ENCODE data around the gene CDC42SE2.

Gene CDC42SE2

DNA sequence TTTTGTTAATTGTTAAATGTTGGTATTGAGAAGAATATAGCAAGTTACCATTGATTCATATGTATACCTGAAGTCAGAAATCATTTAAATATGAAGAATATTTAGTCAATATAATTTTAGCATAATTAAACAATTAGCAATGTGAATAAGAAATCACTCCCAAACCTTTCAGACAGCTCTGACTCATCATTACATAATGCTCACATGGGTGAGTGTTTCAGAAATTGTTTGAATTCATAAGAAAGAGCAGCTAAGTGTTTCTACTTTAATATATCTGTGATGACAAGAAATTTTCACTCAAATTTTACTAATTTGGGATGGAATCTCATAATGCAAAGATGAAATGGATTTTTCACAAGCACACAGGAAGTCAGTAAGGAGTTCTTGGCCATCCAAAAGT lies 42.0 kb upstream of the CDC42SE2 start:
- TF ChIP-seq, protein P1, sequence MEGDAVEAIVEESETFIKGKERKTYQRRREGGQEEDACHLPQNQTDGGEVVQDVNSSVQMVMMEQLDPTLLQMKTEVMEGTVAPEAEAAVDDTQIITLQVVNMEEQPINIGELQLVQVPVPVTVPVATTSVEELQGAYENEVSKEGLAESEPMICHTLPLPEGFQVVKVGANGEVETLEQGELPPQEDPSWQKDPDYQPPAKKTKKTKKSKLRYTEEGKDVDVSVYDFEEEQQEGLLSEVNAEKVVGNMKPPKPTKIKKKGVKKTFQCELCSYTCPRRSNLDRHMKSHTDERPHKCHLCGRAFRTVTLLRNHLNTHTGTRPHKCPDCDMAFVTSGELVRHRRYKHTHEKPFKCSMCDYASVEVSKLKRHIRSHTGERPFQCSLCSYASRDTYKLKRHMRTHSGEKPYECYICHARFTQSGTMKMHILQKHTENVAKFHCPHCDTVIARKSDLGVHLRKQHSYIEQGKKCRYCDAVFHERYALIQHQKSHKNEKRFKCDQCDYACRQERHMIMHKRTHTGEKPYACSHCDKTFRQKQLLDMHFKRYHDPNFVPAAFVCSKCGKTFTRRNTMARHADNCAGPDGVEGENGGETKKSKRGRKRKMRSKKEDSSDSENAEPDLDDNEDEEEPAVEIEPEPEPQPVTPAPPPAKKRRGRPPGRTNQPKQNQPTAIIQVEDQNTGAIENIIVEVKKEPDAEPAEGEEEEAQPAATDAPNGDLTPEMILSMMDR (IDR thresholded peaks at IDR 0.05; ENCODE audit: control insufficient read depth, insufficient read depth, low read depth, low read length, missing control alignments): no peak
- DNase-seq (ENCODE audit: low read depth): no peak
- H3K4me3 ChIP-seq (ENCODE audit: control insufficient read depth, low read depth, low read length): no peak overlapping the region

GRCh38 chr5:131222731-131223130 lies 41.1 kb upstream of the CDC42SE2 start:
- H3K4me3 ChIP-seq (ENCODE audit: control insufficient read depth, low read depth, low read length): no peak overlapping the region
- TF ChIP-seq, protein P1 (IDR thresholded peaks at IDR 0.05; ENCODE audit: control insufficient read depth, insufficient read depth, low read depth, low read length, missing control alignments): no peak
- DNase-seq (ENCODE audit: low read depth): no peak

DNA sequence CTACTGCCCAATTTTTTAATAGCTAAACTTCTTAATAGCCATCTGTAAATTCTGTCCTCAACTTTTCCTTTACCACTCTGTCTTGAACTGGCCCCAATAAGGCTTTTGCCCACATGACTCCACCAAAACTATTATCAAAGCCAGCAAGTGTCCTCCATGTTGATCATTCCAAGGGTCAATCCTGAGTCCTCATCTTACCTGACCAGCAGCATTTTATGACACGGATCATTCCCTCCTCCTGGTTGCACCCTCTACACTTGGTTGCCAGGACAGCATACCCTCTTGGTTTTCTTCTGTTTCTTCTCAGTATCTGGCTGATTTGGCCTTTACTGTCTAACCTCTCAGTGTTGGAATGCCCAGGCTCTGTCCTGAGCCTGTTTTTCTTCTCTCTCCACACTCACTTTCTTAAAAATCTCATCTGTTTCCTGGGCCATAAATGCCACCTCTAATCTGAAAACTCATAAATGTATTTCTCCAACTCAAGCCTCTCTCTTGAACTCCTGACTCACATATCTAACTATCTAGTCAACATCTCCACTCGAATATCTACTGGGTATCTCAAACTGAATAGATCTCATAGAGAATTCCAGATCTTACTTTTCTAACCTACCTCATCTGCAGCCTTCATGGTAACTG lies 40.0 kb upstream of the CDC42SE2 start:
- H3K4me3 ChIP-seq (ENCODE audit: control insufficient read depth, low read depth, low read length): no peak overlapping the region
- TF ChIP-seq, protein P1 (IDR thresholded peaks at IDR 0.05; ENCODE audit: control insufficient read depth, insufficient read depth, low read depth, low read length, missing control alignments): no peak
- DNase-seq (ENCODE audit: low read depth): no peak

DNA sequence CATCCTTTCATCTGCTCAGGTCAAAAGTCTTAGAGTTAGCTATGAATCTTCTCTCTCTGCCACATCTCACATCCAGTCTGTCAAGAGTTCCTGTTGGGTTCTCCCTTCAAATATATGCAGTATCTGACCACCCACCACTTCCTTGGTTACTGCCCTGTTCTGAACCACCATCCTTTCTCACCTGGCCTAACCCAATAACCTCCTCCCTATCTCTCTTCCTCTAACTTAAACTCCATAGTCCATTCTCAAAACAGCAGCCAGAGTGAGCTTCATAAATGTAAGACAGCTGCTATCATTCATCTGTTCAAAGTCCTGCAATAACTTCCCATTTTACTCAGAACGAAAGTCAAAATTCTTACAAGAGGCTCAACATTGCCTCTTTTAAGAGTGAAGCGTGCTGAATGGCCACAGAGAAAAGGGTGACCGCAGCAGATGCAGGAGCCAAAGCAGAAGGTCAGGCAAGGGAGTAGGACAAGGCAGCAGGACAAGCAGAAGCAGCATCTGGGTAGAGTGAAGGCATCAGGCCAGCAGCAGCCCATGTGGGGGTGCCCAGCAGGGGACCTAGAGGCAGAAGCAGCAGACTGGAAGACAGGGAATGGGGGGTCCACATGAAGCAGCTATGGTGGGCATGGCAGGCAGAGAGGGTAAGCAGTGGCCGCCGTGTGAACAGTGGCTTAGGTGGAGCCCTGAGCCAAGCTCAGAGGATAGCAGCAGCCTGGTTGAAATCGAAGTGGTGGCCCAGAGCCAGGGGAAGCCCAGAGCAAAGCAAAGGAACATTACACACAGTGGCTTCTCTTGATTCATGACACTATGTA lies 39.3 kb upstream of the CDC42SE2 start:
- DNase-seq (ENCODE audit: low read depth): no peak
- H3K4me3 ChIP-seq (ENCODE audit: control insufficient read depth, low read depth, low read length): no peak overlapping the region
- TF ChIP-seq, protein P1 (IDR thresholded peaks at IDR 0.05; ENCODE audit: control insufficient read depth, insufficient read depth, low read depth, low read length, missing control alignments): no peak

GRCh38 chr5:131225282-131225974 lies 38.4 kb upstream of the CDC42SE2 start:
- DNase-seq (ENCODE audit: low read depth): no peak
- TF ChIP-seq, protein P1 (IDR thresholded peaks at IDR 0.05; ENCODE audit: control insufficient read depth, insufficient read depth, low read depth, low read length, missing control alignments): no peak

DNA sequence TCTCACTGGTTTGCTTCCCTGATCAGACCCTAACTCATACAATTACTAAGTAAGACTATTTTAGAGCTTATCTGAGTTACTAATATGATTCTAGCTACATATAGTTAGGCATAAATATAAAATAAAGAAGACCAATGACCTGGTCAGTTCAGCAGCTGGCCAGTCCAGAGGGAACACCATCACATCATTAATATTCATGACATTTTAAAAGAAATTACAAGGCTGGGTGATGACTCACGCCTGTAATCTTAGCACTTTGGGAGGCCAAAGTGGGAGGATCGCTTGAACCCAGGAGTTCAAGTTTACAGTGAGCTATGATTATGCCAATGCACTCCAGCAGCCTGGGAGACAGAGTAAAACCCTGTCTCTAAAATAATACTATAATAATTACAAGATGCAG lies 37.0 kb upstream of the CDC42SE2 start:
- TF ChIP-seq, protein P1 (IDR thresholded peaks at IDR 0.05; ENCODE audit: control insufficient read depth, insufficient read depth, low read depth, low read length, missing control alignments): no peak
- no peak for DNase-seq (ENCODE audit: low read depth)
- no peak overlapping the region for H3K4me3 ChIP-seq (ENCODE audit: control insufficient read depth, low read depth, low read length)

More at GRCh38 chr5:131225282-131225974, 38.4 kb upstream of the CDC42SE2 start:
- no peak overlapping the region for H3K4me3 ChIP-seq (ENCODE audit: control insufficient read depth, low read depth, low read length)

All from AG09309 (cell line).